HG02642 (cell line): ENCODE data around the gene LCMT1.
"Not testable (repeated sequence)": the region's sequence is repeated elsewhere in the genome, so short reads cannot be mapped to it uniquely, and the experiment has no call there.

Experiments used
- ATAC-seq: cut with Tn5 transposase; IDR thresholded peaks from one replicate; pipeline ENCODE4 v1.9.1; 2021; ENCODE audit warnings: mild to moderate bottlenecking; ENCODE audit not compliant: unreplicated experiment, poor library complexity

The LCMT1 gene

DNA sequence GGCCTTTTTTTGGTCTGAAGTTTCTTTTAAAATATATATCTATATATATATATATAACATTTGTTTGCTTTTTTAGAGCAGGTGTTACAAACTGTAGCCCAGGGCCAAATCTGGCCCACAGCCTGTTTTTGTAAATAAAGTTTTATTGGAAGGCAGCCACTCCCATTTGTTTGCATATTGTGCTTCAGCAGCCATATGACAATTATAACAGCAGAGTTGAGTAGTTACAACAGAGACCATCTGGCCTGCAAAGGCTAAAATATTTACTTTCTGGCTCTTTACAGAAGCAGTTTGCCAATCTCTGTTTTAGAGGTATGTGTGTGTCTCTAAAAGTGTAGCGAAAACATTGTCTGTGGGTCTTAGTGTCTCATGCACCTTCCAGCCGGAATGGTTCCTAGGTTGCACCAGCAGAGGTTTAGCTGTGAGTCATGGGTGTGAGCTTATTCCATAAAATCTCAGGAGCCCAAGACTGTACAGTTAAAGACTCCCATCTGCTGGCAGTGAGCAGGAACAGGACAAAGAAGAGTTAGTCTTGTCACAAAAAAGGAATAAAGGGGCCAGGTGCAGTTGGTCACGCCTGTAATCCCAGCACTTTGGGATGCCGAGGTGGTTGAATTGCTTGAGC lies 23.8 kb downstream of the LCMT1 start:
- ATAC-seq: no peak

GRCh38 chr16:25138130-25138529 lies 26.6 kb downstream of the LCMT1 start:
- ATAC-seq: no peak

DNA sequence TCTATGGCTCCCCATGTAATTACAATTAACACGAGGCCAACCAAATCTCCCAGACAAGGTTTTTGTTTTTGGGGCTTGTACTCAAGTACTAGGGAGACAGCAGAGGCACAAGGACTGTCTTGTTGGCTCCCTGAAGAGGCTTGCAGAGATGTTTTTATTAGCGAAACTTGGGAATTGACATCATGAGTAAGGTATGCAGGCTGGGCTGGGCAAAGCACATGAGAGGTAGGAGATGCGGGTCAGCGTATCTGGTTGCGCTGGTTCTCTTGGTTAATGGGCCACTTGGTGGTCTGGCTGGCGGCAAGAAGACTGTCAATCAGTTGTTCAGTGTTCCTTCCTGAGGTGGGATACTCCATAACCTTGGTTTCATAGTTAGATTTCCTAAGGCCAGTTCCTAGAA lies 28.9 kb downstream of the LCMT1 start:
- no peak for ATAC-seq

- no peak for ATAC-seq
Observed at GRCh38 chr16:25141648-25142047, 30.1 kb downstream of the LCMT1 start.

GRCh38 chr16:25143928-25144327 lies 32.4 kb downstream of the LCMT1 start:
- ATAC-seq: no peak

DNA sequence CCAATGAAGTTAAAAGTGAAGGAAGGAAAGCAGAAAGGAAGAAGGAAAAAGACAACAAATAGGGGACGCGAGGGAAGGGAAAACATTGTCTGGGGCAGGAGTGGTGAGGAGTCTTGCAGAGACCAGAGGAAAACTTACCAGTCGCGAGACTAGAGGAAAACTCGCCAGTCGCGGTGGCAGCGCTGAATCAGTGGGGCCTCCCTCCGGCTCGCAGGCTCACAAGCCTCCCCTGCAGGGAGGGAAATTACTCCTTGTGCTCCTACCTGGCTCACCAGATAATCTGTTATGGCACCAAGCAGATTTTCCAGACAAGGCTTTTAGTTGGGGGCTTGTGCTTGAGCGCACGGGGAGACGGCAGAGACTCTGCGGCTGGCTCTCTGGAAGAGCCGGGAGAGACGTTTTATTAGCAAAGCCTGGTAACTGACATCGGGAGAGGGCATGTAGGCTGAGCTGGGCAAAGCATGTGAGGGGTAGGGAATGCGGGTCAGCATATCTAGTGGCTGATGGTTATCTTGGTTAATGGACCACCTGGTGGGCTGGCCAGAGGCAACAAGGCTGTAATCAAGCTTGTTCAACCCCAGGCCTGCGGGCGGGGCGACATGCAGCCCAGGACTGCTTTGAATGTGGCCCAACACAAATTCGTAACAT lies 37.1 kb downstream of the LCMT1 start:
- no peak for ATAC-seq

DNA sequence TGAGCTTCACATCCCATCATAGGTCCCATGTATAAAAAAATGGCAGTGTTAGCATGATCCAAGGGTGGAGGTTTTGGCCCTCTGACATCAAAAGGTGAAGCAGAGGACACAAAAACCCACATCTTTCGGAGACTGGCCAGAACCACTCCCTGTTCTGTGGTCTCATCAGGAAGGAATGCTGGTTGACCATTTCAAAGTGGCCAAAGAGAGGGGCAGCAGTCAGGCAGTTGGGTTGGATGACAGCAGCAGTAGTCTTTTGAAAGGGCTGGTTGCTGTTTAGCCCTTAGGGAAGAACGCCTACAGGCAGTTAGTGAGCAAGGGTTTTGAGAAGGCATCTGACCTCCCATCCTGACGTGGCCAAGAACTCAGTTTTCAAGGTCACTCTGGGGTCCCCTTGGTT lies 40.5 kb downstream of the LCMT1 start:
- no peak for ATAC-seq

DNA sequence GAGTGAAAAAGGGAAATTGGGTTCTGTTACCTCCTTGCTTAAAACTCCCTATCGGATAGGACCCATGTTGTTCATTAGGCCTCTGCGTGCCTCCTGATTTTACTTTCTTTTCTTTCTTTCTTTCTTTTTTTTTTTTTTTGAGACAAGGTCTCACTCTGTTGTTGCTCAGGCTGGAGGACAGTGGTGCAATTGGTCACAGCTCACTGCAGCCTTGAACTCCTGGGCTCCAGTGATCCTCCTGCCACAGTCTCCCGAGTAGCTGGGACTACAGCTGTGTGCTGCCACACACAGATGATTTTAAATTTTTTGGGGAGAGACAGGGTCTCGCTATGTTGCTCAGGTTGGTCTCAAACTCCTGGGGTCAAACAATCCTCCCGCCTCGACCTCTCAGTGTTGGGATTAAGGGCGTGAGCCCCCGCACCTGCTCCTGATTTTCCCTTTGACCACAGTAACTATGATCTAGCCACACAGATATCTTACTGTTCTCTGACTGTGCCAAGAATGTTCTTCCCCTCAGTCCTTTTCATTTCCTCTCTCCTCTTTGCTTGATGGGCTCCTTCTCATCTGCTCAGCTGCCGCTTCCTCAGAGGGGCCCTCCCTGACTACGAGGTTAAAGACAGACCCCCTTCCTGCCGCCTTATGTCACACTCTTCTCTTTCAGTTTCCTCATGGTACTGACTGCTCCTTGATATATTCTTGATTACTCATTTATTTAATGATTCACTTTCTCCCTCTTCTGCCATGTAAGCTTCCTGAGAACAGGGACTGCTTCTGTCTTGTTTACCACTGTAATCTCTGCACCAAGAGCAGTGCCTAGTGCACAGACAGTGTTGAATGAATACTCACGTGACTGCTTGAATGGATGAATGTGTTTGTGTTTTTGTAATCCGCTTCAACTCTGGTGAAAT lies 44.3 kb downstream of the LCMT1 start:
- ATAC-seq: no peak

GRCh38 chr16:25157271-25157875 lies 45.8 kb downstream of the LCMT1 start:
- no peak for ATAC-seq

GRCh38 chr16:25158401-25158800 lies 46.9 kb downstream of the LCMT1 start:
- ATAC-seq: no peak

DNA sequence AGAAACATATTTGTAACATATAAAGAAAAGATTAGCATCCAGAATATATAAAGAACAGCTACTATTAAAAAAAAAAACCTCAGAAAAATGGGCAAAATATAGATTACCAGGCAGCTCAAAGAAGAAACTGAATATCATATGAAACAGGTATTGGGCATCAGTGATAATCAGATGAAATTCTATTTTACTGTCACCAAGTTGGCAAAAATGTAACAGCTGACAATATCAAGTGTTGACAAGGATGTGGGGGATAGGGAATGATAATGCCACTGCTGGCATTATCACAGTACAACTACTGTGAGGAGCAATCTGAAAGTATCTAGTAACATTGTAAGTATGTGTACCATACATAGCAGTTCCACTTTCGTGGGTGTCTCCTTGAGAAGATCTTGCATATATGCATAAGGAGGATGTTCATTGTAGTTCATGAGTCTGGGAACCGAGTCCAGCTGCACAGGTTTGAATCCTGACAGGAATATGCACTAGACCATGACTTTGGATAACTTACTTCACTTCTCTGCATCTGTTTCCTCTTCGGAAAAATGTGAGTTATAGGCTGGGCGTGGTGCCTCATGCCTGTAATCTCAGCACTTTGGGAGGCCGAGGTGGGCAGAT lies 50.3 kb downstream of the LCMT1 start:
- ATAC-seq: no peak

GRCh38 chr16:25163683-25164082 lies 52.1 kb downstream of the LCMT1 start:
- no peak for ATAC-seq

- no peak for ATAC-seq
Observed at GRCh38 chr16:25165284-25165683, 53.7 kb downstream of the LCMT1 start.

DNA sequence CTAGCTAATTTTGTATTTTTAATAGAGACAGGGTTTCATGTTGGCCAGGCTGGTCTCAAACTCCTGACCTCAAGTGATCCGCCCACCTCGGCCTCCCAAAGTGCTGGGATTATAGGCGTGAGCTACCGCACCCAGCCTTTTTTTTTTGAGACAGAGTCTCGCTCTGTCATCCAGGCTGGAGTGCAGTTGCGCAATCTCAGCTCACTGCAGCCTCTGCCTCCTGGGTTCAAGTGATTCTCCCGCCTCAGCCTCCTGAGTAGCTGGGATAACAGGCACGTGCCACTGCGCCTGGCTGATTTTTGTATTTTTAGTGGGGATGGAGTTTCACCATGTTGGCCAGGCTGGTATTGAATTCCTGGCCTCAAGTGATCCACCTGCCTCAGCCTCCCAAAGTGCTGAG lies 56.4 kb downstream of the LCMT1 start:
- ATAC-seq: not testable (repeated sequence)

GRCh38 chr16:25171390-25171789 lies 59.8 kb downstream of the LCMT1 start:
- ATAC-seq: no peak

DNA sequence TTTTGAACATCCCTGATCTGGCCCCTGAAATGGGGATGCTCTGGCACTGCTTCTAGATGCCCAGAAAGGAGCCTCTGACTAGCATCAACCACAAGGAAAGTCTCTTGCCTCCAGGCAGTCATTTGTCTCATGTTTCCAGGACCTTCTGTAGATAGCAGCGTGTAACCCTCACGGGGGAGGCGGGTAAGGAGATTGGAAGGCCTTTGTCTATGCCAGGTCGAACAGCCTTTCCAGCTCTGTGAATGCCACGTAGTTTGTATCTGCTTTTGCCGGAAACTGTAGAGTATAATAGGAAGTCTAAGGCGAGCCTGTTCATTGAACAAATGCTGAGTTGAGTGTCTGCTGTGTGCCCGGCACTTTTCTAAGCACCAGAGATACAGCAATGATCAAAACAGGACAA lies 61.3 kb downstream of the LCMT1 start:
- no peak for ATAC-seq

- ATAC-seq: no peak
Observed at GRCh38 chr16:25174285-25174684, 62.7 kb downstream of the LCMT1 start.

DNA sequence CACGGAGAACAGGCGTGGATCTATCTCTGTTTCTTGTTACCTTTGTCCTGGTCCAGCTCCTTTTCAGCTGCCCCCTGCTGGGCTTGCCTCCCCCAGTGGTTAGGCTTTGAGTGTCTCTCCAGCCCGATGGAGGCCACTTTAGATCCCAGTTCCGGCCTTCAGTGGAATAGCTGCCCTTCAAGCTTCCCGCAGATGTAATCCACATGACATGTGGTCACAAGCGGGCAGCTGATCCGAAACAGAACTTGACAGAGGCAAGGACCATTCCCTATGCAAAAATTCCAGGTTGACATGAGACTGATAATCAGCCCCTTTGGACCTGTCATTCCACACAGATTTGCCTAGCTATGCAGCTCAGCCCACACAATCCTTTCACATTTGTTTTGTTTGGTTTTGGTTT lies 64.6 kb downstream of the LCMT1 start:
- no peak for ATAC-seq

DNA sequence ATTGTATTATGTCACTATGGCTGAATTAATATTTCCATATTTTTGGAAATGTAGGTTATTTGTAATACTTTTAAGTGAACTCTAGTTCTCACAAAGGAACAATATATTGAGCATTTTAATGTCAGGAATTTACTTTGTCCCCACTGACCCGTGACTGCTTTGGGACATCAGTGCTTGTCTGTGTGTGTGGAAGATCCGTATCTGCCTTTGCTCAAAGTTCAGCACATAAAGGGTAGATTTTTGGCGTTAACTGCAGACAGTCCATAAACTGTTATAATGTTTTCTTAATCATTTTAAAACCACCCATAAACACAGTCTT lies 65.9 kb downstream of the LCMT1 start:
- ATAC-seq: no peak

GRCh38 chr16:25177831-25178688 lies 66.5 kb downstream of the LCMT1 start:
- no peak for ATAC-seq
